Astrocyte (in vitro differentiated cells and primary cell): ENCODE data around the gene RGPD8.

Experiments
- CTCF ChIP-seq: IDR thresholded peaks from 2 replicates; pipeline ENCODE4 v1.5.1; 2011; ENCODE audit warnings: low read depth, mild to moderate bottlenecking, inconsistent platforms, low read length, moderate library complexity; ENCODE audit not compliant: insufficient read depth
- EZH2 ChIP-seq: IDR thresholded peaks from 2 replicates; pipeline ENCODE4 v1.6.1; 2012; ENCODE audit warnings: mild to moderate bottlenecking, low read length, inconsistent platforms; ENCODE audit not compliant: insufficient read depth

- no peak for TF ChIP-seq CTCF
- TF ChIP-seq EZH2, result no peak
These were observed 31.9 kb upstream of the RGPD8 start for GRCh38 chr2:112465382-112465781.
